ENCODE data around the gene GIMAP2.

Gene GIMAP2

DNA sequence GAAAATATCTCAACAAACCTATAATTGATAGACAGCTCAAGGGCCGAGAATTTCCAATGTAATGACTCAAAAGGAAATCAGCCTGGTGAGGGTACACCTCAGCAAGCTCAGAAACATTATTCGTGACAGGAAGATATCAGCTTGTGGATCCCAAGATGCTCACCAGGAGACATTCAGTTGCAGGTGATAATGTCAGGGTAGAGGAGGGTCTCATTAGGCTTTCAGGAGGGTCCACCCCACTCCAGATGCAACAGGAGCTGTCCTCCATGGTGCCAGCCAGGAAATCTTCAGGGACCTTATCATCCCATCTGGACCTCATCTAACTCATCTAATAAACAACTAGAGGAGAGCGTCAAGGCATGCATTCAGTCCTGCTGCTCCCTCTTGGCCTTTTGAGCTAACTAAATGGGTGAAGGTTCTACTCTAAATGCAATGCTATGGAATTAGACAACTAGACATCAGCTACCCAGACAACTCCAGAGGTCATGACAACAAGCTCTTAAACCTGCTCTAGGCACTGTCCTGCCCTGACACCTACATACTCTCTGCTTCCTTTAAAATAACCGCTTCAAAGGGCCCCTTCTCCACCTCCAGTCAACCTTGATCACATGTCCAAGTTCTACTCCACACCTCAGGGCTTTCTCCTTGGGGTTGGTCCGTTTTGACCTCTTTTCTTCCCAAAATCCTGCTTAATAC is 47.4 kb downstream of the GIMAP2 start:
- Histone ChIP-seq H3K4me1 (no peaks in the 10 kb centered on the region), H2AFZ (no peak overlapping the region), H3K79me2 (no peaks in the 10 kb centered on the region), H3K27me3 (ENCODE audit: control insufficient read depth, insufficient read depth, low read length) (no peaks in the 10 kb centered on the region), H3K27ac (no peak overlapping the region), H3K4me3 (ENCODE audit: low read depth, low read length) (no peak overlapping the region), H3K36me3 (ENCODE audit: control insufficient read depth, insufficient read depth, low read length) (no peaks in the 10 kb centered on the region), H3K9me3 (ENCODE audit: control insufficient read depth, low read length) (no peaks in the 10 kb centered on the region), H3K9ac (no peak overlapping the region), H3K4me2 (ENCODE audit: low read length) (no peak overlapping the region)
- TF ChIP-seq, protein P1, sequence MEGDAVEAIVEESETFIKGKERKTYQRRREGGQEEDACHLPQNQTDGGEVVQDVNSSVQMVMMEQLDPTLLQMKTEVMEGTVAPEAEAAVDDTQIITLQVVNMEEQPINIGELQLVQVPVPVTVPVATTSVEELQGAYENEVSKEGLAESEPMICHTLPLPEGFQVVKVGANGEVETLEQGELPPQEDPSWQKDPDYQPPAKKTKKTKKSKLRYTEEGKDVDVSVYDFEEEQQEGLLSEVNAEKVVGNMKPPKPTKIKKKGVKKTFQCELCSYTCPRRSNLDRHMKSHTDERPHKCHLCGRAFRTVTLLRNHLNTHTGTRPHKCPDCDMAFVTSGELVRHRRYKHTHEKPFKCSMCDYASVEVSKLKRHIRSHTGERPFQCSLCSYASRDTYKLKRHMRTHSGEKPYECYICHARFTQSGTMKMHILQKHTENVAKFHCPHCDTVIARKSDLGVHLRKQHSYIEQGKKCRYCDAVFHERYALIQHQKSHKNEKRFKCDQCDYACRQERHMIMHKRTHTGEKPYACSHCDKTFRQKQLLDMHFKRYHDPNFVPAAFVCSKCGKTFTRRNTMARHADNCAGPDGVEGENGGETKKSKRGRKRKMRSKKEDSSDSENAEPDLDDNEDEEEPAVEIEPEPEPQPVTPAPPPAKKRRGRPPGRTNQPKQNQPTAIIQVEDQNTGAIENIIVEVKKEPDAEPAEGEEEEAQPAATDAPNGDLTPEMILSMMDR (IDR thresholded peaks at IDR 0.05): no peak

DNA sequence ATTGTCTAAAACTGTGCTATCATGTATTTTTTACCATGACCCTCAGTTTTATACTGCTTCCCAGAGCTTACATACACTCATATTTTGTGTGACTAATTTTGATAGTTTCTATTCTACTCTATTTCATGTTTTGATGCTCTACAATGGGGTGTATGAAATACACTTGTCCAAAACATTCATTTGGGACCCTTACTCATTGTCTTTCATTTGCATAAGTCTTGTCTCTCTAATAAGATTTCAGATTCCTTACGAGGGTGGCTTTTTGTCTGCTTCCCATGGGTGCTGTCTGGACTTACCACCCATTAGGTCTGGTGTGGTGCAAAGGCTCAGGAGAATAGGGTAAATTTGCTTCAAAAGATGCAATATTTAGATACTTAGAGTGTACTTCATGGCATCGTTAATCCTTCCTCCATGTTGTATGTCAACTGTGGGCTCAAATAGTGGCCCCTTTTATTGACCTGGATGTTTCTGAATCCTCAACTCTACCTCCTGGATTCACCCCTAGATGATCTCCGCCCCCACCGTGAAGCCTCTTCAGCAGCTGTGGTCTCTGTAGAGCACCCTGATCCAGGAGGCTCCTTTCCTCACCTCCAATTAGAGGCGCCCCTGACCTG is 48.1 kb downstream of the GIMAP2 start:
- Histone ChIP-seq H3K9ac (no peak overlapping the region), H3K79me2 (no peaks in the 10 kb centered on the region), H3K27me3 (ENCODE audit: control insufficient read depth, insufficient read depth, low read length) (no peaks in the 10 kb centered on the region), H3K4me2 (ENCODE audit: low read length) (no peak overlapping the region), H3K4me3 (ENCODE audit: low read depth, low read length) (no peak overlapping the region), H3K36me3 (ENCODE audit: control insufficient read depth, insufficient read depth, low read length) (no peaks in the 10 kb centered on the region), H2AFZ (no peak overlapping the region), H3K4me1 (no peaks in the 10 kb centered on the region), H3K9me3 (ENCODE audit: control insufficient read depth, low read length) (no peaks in the 10 kb centered on the region), H3K27ac (no peak overlapping the region)
- TF ChIP-seq, protein P1 (IDR thresholded peaks at IDR 0.05): no peak

DNA sequence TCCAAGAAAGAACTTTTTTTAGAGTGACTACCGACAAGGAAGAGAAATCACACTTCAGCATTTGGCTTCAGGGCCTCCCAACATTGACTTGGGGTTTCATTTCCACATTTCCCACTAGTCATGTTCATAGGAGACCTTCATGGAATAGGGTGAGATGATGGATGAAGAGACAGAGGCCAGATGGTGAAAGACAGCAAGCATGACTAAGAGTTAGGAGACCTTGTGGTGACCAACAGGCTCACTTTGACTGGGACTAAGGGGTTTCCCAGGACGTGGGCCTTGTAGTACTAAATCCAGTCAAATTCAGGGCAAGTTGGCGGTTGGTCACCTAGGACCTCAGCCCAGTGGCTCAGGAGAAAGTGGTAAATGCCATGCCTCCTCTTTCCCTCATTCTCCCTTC is 48.7 kb downstream of the GIMAP2 start:
- H3K9ac ChIP-seq: no peak overlapping the region
- no peak overlapping the region for H2AFZ ChIP-seq
- TF ChIP-seq, protein P1 (IDR thresholded peaks at IDR 0.05): no peak
- H3K4me2 ChIP-seq (ENCODE audit: low read length): no peak overlapping the region
- no peaks in the 10 kb centered on the region for H3K9me3 ChIP-seq (ENCODE audit: control insufficient read depth, low read length)
- no peaks in the 10 kb centered on the region for H3K27me3 ChIP-seq (ENCODE audit: control insufficient read depth, insufficient read depth, low read length)
- H3K27ac ChIP-seq: no peak overlapping the region
- no peak overlapping the region for H3K4me3 ChIP-seq (ENCODE audit: low read depth, low read length)
- no peaks in the 10 kb centered on the region for H3K4me1 ChIP-seq
- H3K36me3 ChIP-seq (ENCODE audit: control insufficient read depth, insufficient read depth, low read length): no peaks in the 10 kb centered on the region
- H3K79me2 ChIP-seq: no peaks in the 10 kb centered on the region

DNA sequence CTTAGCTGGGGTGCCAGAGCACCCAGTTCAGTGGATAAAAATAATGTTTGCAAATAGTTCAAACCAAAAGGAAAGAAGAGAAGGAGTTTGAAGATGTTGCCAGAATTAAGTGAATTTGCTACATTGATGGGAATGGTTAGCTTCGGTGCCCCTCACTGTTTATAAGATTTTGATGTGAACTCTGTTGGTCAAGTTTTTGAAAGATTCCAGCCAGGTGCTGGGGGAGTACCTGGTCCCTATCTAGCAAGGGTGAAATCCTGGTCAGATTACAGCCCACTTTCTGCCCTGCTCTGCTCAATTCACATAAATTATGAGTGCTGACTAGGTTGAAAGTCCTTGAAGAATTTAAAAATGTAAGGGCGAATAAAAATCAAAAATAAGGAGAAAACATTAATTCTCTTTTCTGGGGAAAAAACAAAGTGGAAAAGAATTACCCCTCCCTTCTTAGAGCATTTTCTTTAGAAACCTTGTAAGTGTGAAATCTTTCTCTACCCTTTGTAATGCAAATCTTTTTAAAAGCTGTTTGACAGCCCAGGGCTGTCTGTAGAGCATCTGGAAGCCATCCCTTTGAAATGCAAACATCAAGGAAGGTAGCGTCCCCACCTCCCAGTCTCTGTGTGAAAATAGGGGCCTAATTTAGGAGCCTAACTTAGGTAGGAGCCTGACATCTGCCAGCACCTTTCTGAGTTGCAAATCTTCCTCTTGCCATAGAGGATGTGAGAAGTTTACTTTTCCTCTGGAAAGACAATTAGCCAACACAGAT is 50.3 kb downstream of the GIMAP2 start:
- TF ChIP-seq, protein P1 (IDR thresholded peaks at IDR 0.05): no peak
- Histone ChIP-seq H3K36me3 (ENCODE audit: control insufficient read depth, insufficient read depth, low read length) (no peaks in the 10 kb centered on the region), H3K79me2 (no peaks in the 10 kb centered on the region), H3K9me3 (ENCODE audit: control insufficient read depth, low read length) (no peaks in the 10 kb centered on the region), H2AFZ (no peak overlapping the region), H3K27ac (no peak overlapping the region), H3K4me1 (no peaks in the 10 kb centered on the region), H3K9ac (no peak overlapping the region), H3K27me3 (ENCODE audit: control insufficient read depth, insufficient read depth, low read length) (no peaks in the 10 kb centered on the region), H3K4me3 (ENCODE audit: low read depth, low read length) (no peak overlapping the region), H3K4me2 (ENCODE audit: low read length) (no peak overlapping the region)
